K562 (cell line): ENCODE data around the gene SPRED2. TPM values are rescaled to one million over a fixed set of nuclear protein-coding genes. Genes with fewer than 3 reads are reported as not detected.

ENCODE experiments used
- HNRNPH1 ChIP-seq: fragments of 200-400 bp; formaldehyde crosslinking; optimal IDR thresholded peaks from 2 replicates; pipeline ENCODE3; 2017; ENCODE audit warnings: low read depth, mild to moderate bottlenecking, low read length, moderate library complexity
- KLF13 ChIP-seq: fragments of 450-650 bp; IDR thresholded peaks from 2 replicates; pipeline ENCODE4 v1.6.1; 2016; ENCODE audit warnings: missing genetic modification characterization, low read depth, mild to moderate bottlenecking, missing compliant biosample characterization, moderate library complexity, borderline replicate concordance
- LCOR ChIP-seq: sonication (generic); formaldehyde crosslinking; IDR thresholded peaks from 2 replicates; pipeline ENCODE4 v1.8.0; 2022; ENCODE audit warnings: mild to moderate bottlenecking, missing genetic modification reagents
- NCOA6 ChIP-seq: fragments of 450-650 bp; IDR thresholded peaks from 2 replicates; pipeline ENCODE4 v1.6.1; 2017; ENCODE audit warnings: mild to moderate bottlenecking
- NFIX ChIP-seq: fragments of 250-450 bp; sonication (Bioruptor Pico); IDR thresholded peaks from 2 replicates; pipeline ENCODE4 v1.4.0; 2020; ENCODE audit warnings: low read depth, mild to moderate bottlenecking, moderate library complexity
- NFXL1 ChIP-seq: fragments of 450-650 bp; formaldehyde crosslinking; IDR thresholded peaks from 2 replicates; pipeline ENCODE4 v1.4.0; 2021; ENCODE audit warnings: mild to moderate bottlenecking
- NRF1 ChIP-seq, 2 experiments: fragments of 450-650 bp; IDR thresholded peaks in 1 of 2; conservative IDR thresholded peaks in 1 of 2; 2 replicates each; pipeline ENCODE4 v1.6.1; 2014; ENCODE audit warnings: mild to moderate bottlenecking in 2 of 2
- OTX1 ChIP-seq: fragments of 450-650 bp; formaldehyde crosslinking; IDR thresholded peaks from 2 replicates; pipeline ENCODE4 v1.4.0; 2022; ENCODE audit warnings: mild to moderate bottlenecking
- PHF20 ChIP-seq: fragments of 450-650 bp; IDR thresholded peaks from 2 replicates; pipeline ENCODE4 v1.6.1; 2018; ENCODE audit not compliant: partially characterized antibody
- POLR2AphosphoS2 ChIP-seq: IDR thresholded peaks from 2 replicates; pipeline ENCODE4 v1.6.1; 2012; ENCODE audit warnings: low read length, improper control_type of control experiment
- POLR2B ChIP-seq: fragments of 450-650 bp; IDR thresholded peaks from 2 replicates; pipeline ENCODE4 v1.6.1; 2018; ENCODE audit warnings: low read depth; ENCODE audit not compliant: partially characterized antibody
- SETDB1 ChIP-seq: IDR thresholded peaks from one replicate; pipeline ENCODE4 v1.6.1; 2012; ENCODE audit warnings: low read length, control low read depth, inconsistent platforms
- SMAD4 ChIP-seq: fragments of 250-450 bp; sonication (Bioruptor Pico); conservative IDR thresholded peaks from 2 replicates; pipeline ENCODE4 v1.8.0; 2021; ENCODE audit warnings: inconsistent platforms, mild to moderate bottlenecking, moderate library complexity
- SP2 ChIP-seq: IDR thresholded peaks from 2 replicates; pipeline ENCODE4 v1.6.1; 2011; ENCODE audit warnings: mild to moderate bottlenecking, low read depth, low read length, moderate library complexity; ENCODE audit not compliant: poor library complexity, severe bottlenecking; ENCODE audit errors: extremely low read depth
- ZNF12 ChIP-seq: sonication (generic); formaldehyde crosslinking; IDR thresholded peaks from 2 replicates; pipeline ENCODE4 v1.4.0; 2020; ENCODE audit warnings: mild to moderate bottlenecking, missing genetic modification reagents
- ZNF143 ChIP-seq: sonication (generic); formaldehyde crosslinking; IDR thresholded peaks from 2 replicates; pipeline ENCODE4 v1.9.0; 2022; ENCODE audit warnings: mild to moderate bottlenecking, missing genetic modification reagents
- ZNF239 ChIP-seq: fragments of 250-450 bp; sonication (Bioruptor Pico); IDR thresholded peaks from 2 replicates; pipeline ENCODE4 v1.4.0; 2020; ENCODE audit warnings: mild to moderate bottlenecking
- ZNF274 ChIP-seq: IDR thresholded peaks from 2 replicates; pipeline ENCODE4 v1.6.1; 2011; ENCODE audit warnings: low read depth, mild to moderate bottlenecking, low read length, moderate library complexity, borderline replicate concordance
- ZNF583 ChIP-seq: fragments of 250-450 bp; sonication (Bioruptor Pico); IDR thresholded peaks from 2 replicates; pipeline ENCODE4 v1.4.0; 2020
- ZNF589 ChIP-seq: fragments of 200-800 bp; sonication (Bioruptor generic); IDR thresholded peaks from 2 replicates; pipeline ENCODE4 v1.6.1; 2016; ENCODE audit warnings: low read depth, missing genetic modification characterization, missing compliant biosample characterization
- ZSCAN32 ChIP-seq: fragments of 450-650 bp; formaldehyde crosslinking; IDR thresholded peaks from 2 replicates; pipeline ENCODE4 v1.4.0; 2020; ENCODE audit warnings: mild to moderate bottlenecking, moderate library complexity
- polyA plus RNA-seq, 8 experiments: library from polyadenylated mRNA; depleted of rRNA in 4 of 8; stranded (reverse) in 5 of 8; unstranded in 3 of 8; fragments of >200 nt; fragmentation: Nextera tagmentation in 2 of 8; fragmentation: Illumina TruSeq in 1 of 8; extraction: Ambion mirVana in 2 of 8; extraction: Trizol in 1 of 8; gene quantifications; 2 replicates each; pipeline versions ENCODE4 v1.2.1 to v1.2.3, GENCODE V29; 2011 to 2014; ENCODE audit warnings: inconsistent platforms in 1 of 8, missing spikeins in 1 of 8
- total RNA-seq, 7 experiments: library from RNA; depleted of rRNA in 6 of 7; stranded (reverse); fragments of >200 nt in 6 of 7; fragmentation: Illumina TruSeq in 2 of 7; extraction: Trizol in 2 of 7; gene quantifications; 2 replicates each; pipeline versions ENCODE4 v1.2.1 to v1.2.3, GENCODE V29; 2011 to 2021; ENCODE audit warnings: low replicate concordance in 1 of 7
- TF ChIP-seq, protein P1 (sequence below): sonication (generic); formaldehyde crosslinking; IDR thresholded peaks from 2 replicates; pipeline ENCODE4 v1.8.1; 2023; ENCODE audit warnings: missing genetic modification reagents, mild to moderate bottlenecking, borderline replicate concordance
- TF ChIP-seq, protein P2 (sequence below): IDR thresholded peaks from 2 replicates; pipeline ENCODE4 v1.6.1; 2011; ENCODE audit not compliant: insufficient read length; ENCODE audit errors: extremely low read depth
- TF ChIP-seq, protein P3 (sequence below): fragments of 200-400 bp; formaldehyde crosslinking; IDR thresholded peaks from 2 replicates; pipeline ENCODE4 v1.6.1; 2017; ENCODE audit warnings: mild to moderate bottlenecking, low read depth, low read length, moderate library complexity

The SPRED2 gene
- total and polyA plus RNA-seq, 9 of the 15 experiments (the other 6 are each of a cell fraction or from before 2014, with no cell fraction given), result 4.6 to 50.8 (median 14.1) TPM

DNA sequence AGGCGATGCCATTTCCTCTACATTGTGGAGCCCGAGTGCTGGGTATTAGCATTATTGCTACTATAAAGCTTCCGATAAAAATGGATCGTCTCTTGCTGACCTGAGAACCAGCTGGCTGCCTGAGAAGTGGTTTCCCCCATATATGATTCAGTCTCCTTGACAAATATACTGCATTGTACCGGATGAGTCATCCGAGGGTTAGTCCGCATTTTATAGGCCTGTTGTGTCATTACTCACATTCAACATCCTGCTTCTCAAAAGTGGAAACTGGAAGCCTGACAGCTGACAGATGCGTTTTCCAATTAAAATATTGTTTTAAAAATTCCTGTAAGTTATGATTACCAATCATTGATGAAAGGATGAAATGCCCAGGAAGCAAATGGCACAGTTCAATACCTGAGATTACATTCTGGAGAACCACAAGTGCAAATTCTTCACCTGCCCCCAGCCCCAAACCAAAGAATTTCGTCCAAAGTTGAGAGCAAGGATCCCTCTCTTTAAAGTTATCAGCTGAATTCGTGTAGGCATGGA is 65.7 kb downstream of the SPRED2 start (continued):
- no peak for TF ChIP-seq NFIX (CRISPR knock-in tag)
- TF ChIP-seq, protein P1, sequence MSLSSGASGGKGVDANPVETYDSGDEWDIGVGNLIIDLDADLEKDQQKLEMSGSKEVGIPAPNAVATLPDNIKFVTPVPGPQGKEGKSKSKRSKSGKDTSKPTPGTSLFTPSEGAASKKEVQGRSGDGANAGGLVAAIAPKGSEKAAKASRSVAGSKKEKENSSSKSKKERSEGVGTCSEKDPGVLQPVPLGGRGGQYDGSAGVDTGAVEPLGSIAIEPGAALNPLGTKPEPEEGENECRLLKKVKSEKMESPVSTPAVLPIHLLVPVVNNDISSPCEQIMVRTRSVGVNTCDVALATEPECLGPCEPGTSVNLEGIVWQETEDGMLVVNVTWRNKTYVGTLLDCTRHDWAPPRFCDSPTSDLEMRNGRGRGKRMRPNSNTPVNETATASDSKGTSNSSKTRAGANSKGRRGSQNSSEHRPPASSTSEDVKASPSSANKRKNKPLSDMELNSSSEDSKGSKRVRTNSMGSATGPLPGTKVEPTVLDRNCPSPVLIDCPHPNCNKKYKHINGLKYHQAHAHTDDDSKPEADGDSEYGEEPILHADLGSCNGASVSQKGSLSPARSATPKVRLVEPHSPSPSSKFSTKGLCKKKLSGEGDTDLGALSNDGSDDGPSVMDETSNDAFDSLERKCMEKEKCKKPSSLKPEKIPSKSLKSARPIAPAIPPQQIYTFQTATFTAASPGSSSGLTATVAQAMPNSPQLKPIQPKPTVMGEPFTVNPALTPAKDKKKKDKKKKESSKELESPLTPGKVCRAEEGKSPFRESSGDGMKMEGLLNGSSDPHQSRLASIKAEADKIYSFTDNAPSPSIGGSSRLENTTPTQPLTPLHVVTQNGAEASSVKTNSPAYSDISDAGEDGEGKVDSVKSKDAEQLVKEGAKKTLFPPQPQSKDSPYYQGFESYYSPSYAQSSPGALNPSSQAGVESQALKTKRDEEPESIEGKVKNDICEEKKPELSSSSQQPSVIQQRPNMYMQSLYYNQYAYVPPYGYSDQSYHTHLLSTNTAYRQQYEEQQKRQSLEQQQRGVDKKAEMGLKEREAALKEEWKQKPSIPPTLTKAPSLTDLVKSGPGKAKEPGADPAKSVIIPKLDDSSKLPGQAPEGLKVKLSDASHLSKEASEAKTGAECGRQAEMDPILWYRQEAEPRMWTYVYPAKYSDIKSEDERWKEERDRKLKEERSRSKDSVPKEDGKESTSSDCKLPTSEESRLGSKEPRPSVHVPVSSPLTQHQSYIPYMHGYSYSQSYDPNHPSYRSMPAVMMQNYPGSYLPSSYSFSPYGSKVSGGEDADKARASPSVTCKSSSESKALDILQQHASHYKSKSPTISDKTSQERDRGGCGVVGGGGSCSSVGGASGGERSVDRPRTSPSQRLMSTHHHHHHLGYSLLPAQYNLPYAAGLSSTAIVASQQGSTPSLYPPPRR (CRISPR knock-in tag), result no peak
- TF ChIP-seq POLR2AphosphoS2, result no peak
- no peak for TF ChIP-seq NFXL1
- TF ChIP-seq ZNF274, result no peak
- no peak for TF ChIP-seq ZNF239
- TF ChIP-seq NCOA6, result no peak
- TF ChIP-seq, protein P2, sequence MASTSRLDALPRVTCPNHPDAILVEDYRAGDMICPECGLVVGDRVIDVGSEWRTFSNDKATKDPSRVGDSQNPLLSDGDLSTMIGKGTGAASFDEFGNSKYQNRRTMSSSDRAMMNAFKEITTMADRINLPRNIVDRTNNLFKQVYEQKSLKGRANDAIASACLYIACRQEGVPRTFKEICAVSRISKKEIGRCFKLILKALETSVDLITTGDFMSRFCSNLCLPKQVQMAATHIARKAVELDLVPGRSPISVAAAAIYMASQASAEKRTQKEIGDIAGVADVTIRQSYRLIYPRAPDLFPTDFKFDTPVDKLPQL, result no peak
- no peak for TF ChIP-seq ZNF143 (CRISPR knock-in tag)
- TF ChIP-seq PHF20, result no peak
- TF ChIP-seq SP2, result no peak
- no peak for TF ChIP-seq NRF1 (conservative IDR thresholded peaks at IDR 0.05 in 1 of 2, IDR thresholded peaks at IDR 0.05 in 1 of 2)
- no peak for TF ChIP-seq OTX1 (CRISPR knock-in tag)
- no peak for TF ChIP-seq ZNF583 (CRISPR knock-in tag)
- TF ChIP-seq, protein P3, sequence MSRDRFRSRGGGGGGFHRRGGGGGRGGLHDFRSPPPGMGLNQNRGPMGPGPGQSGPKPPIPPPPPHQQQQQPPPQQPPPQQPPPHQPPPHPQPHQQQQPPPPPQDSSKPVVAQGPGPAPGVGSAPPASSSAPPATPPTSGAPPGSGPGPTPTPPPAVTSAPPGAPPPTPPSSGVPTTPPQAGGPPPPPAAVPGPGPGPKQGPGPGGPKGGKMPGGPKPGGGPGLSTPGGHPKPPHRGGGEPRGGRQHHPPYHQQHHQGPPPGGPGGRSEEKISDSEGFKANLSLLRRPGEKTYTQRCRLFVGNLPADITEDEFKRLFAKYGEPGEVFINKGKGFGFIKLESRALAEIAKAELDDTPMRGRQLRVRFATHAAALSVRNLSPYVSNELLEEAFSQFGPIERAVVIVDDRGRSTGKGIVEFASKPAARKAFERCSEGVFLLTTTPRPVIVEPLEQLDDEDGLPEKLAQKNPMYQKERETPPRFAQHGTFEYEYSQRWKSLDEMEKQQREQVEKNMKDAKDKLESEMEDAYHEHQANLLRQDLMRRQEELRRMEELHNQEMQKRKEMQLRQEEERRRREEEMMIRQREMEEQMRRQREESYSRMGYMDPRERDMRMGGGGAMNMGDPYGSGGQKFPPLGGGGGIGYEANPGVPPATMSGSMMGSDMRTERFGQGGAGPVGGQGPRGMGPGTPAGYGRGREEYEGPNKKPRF, result no peak
- no peak for TF ChIP-seq LCOR (CRISPR knock-in tag)
- no peak for TF ChIP-seq ZSCAN32 (CRISPR knock-in tag)
- no peak for TF ChIP-seq HNRNPH1
- no peak for TF ChIP-seq KLF13 (tag)
- TF ChIP-seq ZNF589 (CRISPR knock-in tag), result no peak
- TF ChIP-seq ZNF12 (CRISPR knock-in tag), result no peak
- TF ChIP-seq POLR2B, result no peak
- no peak for TF ChIP-seq SETDB1
- TF ChIP-seq SMAD4 (CRISPR knock-in tag), result peak; percentile 78; the same call in 1 of the 2 replicates
